NCI-H748 treated with DMSO at 0.1 percent for 48 hours (cell line): ENCODE measurements around the gene EXOC3L2.

ENCODE experiments used
- DNase-seq: peaks from one replicate; lab custom pipeline; 2025; lab: John Stamatoyannopoulos, UW

EXOC3L2 gene

DNA sequence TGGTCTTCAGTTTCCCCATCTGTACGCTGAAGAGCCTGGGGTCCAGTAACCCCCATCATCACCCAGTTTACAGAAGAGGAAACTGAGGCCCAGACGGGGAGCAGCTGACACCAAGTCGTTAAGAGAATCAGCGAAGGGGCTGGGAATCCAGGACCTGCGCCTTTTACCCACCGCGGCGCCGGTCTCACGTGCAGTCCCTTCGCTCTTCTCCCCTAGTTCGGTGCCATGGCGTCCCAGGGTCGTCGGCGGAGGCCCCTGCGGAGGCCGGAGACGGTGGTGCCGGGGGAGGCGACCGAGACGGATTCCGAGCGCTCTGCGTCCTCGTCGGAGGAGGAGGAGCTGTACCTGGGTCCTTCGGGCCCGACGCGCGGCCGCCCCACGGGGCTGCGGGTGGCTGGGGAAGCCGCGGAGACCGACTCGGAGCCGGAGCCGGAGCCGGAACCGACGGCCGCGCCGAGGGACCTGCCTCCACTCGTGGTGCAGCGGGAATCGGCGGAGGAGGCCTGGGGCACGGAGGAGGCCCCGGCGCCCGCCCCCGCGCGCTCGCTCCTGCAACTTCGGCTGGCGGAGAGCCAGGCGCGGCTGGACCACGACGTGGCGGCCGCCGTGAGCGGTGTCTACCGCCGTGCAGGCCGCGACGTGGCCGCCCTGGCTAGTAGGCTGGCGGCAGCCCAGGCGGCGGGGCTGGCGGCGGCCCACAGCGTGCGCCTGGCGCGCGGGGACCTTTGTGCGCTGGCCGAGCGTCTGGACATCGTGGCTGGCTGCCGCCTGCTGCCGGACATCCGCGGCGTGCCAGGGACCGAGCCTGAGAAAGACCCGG lies 65.9 kb downstream of the EXOC3L2 start:
- no peak for DNase-seq

DNA sequence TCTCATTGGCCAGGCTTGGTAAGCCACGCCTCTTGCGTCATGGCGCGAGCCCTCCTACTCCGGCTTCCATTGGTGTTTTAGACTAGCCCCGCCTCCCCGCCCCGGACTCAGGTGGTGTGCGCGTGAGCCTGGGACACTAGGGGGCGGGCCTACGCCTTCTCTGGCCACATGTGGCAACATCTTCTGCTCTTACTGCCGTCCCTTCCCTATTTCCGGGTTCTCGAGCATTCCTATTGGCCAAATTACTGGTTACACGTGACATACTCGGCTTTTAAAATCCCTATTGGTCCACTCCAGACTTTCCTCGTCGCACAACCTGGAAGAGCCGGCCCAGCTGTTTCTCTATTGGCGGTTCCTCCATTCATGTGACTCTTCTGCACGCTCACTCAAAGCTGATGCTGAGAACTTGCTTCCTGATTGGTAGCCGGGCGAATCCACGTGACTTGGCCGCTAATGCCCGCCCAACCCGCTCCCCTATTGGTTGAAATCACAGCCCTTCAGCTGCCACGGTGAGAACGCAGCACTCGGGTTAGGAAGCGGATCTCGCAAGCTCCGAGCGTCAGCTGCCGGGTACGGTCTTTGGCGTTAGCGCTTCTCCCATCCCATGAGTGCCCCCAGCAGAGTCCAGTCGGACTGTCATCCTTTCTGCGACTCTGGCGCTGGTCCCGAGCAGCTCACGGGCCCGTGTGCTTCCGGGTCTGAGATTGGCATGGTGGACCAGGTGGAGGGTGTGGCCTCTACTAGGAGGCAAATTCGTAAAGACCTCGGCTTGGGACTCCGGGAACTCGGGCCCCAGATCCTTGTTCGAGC lies 66.7 kb downstream of the EXOC3L2 start, which contains the start of gene BLOC1S3:
TSS of gene BLOC1S3 (plus strand) at position 523 of the 810 bp plus-strand sequence. CDS start 513 bp downstream, outside the sequence.
- peak; percentile 100 for DNase-seq

DNA sequence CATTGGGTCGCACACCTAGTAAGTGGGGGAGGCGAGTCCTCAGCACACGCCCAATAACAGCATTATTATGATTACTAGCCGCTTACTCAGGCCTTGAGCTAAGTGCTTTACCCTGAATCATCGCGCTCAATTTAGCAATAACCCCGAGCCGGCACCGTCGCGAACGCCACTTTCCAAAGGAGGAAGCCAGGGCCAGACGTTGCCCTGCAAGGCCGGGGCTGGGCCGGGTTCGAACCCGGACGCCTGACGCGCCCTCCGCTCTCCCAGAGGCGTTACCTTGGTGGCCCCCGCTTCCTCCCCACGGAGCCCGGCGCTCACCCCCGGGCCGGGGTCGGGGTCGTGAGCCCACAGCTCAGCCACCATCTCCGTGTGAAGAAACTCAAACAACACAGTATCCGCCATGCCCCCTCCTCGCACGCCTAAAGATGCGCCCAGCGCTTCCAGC lies 67.4 kb downstream of the EXOC3L2 start, which contains the start of gene TRAPPC6A:
TSS of gene TRAPPC6A (minus strand) at position 421 of the 445 bp plus-strand sequence. CDS start at position 402, 19 bp downstream.
- no peak for DNase-seq

DNA sequence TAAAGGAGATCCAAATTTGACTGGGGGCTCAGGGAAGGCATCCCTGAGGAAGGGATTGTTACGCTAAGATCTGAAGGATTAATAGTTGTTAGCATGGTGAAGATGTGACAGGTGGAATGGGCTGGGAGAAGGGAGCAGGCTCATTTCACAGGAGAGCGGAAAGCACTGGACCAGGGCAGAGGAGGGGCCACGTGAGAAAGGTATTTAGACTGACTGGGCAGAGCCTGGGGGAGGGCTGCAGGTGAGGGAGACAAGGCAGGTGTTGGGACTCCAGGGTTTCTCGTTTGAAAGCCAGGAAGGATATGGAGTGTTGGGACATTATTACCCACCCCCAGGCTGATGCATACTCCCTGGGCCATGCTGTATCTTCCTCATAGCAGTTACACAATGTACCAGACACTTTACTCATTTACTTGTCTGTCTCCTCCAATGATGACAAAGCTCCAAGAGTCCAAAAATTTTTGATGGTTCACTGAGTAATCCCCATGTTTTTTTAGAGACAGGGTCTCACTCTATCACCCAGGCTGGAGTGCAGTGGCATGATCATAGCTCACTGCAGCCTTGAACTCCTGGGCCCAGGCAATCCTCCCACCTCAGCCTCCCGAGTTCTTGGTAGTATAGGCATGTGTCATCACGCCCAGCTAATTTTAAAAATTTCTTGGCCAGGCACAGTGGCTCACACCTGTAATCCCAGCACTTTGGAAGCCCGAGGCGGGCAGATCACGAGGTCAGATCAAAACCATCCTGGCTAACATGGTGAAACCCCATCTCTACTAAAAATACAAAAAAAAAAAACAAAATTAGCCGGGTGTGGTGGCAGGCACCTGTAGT lies 69.5 kb downstream of the EXOC3L2 start:
- DNase-seq, result no peak

DNA sequence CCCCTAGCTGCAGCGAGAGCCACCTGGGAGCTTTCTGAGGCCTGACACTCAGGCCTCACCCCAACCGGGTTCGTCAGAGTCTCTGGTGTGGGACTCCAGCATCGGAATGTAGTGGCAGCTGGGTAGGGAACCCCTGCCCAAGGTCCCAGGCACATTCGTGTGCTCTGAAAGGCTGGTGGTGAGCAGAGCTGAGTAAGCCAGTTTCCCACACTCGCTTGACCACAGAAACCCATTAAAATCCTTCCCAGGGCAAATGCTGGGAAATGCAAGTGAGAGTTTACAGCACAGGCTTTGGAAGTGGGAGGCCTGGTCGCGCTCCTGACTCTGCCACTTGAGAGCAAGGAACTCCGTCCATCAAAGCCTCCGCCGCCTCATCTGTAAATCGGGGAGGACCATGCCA lies 71.4 kb downstream of the EXOC3L2 start:
- DNase-seq, result no peak

DNA sequence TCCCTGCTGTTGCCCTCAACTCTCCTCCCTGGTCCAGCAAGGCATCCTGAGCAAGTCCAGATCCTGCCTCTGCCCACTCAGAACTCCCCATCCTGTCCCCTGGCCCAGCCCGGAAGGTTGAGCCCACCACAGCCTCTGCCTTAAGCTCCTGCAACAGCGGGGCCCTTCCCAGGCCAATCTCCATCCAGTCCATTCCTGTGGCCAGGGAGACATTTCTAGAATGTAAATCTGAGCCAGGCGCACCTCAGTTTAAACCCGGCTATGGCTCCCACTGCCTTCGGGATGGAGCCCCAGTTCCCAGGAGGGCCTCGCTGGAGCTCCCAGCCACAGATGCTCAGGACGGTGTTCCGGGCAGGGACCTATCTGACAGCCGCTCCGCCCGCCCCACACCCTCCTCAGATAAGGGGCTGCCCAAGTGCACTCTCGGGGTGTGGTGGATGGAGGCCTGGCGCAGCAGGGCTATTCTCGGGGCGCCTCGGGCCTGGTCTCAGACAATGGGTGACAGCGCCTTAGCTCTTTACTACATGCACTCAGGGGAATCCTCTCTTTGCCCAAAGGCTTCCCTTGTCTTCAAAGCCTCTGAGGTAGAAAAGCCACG lies 72.5 kb downstream of the EXOC3L2 start:
- DNase-seq, result no peak

DNA sequence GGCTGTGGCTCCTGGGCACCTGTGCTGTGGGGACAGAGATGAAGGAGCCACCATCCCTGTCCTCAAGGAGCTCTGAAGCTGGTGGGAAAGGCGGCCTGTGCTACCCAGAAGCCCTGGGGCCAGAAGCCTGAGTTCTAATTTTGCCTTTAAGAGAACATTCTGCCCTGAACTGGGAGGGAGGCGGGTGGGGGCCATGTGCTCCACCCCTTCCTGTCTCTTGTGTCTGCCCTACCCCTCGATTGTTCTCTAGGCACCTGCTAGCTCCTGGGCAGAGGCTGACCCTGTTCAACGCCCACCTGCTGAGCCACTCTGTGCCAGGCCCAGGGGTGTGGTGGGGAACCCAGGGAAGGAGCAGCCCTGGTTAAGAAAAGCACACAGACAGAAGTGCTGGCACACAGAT lies 73.0 kb downstream of the EXOC3L2 start:
- no peak for DNase-seq

DNA sequence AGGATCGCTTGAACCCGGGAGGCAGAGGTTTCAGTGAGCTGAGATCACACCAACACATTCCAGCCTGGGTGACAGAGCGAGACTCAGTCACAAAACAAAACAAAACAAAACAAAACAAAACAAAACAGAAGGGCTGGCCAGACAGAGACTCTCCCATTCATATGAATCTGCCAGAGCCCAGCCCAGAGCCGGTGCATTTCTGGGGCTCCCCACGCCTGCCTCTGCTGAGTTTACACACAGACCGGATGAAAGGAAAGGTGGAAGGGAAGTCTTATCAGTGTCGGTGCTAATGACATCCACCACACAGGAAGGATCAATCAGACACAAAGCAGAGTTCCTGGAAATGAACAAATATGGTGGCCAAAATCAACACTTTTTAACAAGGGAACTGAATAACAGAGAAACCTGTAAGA lies 74.0 kb downstream of the EXOC3L2 start:
- no peak for DNase-seq

DNA sequence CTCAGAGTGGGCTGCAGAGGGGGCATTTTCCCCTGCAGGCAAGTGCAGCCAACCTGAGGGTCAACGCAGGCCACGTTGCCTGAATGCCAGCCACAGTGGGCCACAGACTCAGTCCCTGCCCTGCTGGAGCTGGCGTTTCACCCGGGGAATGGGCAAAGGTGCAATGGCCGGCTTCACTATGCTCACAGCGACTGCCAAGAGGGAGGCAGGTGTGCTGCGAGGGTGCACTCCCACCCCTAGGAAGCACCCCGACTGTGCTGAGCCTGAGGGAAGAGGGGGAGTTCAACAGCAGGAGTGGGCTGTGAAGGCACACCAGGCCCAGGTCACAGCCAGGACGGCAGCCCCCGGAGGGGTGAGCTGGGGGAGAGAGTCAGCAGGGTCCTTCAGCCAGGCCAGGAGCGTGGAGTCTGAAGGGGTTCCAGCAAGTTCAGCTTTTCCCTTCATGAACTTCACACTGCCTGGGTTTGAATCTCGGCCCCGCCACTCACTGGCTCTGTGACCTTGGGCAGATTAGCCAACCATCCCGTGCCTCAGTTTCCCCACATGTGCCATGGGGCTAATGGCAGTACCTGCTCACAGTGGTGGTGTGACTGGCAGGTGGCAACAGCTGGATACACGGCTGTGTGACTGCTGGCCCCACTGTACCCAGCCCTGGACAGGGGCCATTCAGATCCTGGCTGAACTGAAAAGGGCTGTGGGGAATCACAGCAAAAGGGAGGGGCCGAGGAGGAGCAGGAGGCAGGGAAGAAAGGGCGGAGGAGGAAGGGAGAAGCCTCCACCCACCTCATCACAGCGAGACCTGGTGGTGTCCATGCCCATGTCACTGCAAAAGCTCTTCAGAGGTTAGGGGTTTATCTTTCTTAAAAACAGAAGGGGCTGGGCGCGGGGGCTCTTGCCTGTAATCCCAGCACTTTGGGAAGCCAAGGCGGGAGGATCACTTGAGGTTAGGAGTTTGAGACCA lies 74.8 kb downstream of the EXOC3L2 start:
- DNase-seq, result no peak

DNA sequence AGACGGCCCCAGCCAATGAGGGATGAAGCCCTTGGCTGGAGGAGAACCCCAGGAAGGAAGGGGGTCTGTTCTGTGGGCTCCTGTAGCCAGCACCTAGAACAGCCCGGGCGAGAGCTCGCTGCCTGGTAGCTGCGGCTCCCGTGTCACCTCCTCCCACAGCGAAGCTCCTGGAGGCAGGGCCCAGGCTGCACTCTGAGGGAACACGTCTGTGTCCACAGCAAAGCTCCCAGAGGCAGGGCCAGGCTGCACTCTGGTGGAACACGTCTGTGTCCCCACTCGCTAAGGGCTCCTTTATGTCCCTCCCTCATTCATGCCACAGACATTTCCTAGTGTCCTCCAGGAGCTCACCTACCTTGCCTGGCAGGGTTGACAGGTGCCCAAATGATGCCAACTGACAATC lies 75.6 kb downstream of the EXOC3L2 start:
- no peak for DNase-seq

DNA sequence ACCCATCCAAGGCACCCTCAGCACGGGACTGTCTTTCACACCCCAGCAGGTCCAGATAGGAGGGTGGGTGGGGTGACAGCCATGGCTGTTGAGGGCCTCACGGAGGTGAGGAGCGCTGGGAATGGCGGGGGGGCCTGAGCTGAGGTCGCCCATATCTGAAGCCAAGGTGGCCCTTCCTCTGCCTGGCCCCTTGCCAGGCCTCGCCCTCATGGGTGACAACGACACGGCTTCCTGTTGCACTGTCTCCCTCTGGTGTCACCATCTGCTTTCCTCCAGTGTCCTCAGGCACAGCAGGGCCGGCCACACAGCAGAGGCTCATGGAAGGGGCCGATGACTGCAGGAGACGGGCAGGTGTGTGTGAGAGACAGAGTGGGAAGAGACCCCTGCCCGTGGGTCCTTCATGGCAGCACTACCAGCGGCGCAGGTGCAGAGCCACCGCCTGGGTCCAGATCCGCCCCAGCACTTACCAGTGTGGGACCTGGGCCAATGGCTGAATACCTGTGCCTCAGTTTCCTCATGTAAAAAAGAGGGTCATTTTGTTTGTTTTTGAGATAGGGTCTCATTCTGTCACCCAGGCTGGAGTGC lies 76.3 kb downstream of the EXOC3L2 start:
- DNase-seq, result no peak

DNA sequence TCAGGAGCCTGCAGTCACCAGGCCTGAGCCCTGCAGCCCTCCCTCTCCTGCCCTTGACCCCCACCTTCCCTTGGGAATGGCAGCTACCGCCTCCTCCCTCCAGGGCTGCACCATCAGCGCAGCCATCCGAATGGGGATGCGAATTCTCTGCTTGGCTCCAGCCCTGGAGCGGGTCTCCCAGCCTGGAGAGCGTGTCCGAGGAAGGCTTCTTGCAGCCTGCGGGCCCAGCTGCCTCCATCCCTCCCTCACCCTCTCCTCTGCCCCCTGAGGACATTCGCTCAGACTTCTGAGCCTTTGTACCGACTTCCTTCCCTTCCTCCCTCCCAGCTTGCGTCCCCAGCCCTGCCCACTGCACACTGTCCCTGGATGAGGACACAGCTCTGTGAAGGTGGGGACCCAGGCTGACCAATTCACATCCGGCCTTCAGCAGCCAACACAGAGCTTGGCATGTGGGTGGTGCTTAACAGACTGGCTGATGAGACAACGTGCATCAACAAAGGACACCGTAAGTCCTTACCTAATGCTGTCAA lies 78.4 kb downstream of the EXOC3L2 start:
- DNase-seq, result no peak

DNA sequence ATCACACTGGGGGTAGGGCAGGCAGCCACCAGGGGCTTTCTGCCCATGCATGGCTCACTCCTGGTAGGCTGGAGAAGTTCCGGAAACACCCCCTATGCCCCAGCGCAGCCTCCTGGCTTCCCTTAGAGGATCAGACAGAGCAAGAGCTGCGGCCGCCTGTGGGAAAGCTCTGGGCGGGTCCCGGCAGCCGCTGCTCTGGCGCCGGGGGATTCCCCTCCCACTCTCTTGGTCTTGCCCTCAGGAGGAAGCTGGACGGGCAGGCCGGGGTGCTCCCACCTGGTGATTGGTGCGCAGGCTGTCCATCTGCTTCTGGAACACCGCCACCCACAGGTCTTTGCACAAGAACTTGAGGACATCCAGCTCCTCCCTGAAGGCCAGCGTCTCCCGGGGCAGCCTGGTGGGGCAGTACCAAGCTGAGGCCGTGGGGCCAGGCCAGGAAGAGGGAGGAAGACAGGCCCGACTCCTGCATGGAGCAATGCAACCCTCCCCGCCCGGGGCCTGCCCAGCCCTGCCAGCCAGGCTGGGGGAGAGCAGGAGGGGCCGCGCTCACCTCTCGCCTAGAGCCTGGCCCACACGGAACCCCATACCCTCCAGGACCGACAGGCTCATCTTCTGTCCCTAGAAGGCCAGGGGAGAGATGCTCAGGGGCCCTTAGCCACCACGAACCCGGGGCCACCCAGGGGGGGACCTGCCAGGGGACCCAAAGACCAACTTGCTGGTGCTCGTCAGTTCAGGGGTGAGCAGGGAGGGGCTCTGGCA lies 80.5 kb downstream of the EXOC3L2 start:
- no peak for DNase-seq

DNA sequence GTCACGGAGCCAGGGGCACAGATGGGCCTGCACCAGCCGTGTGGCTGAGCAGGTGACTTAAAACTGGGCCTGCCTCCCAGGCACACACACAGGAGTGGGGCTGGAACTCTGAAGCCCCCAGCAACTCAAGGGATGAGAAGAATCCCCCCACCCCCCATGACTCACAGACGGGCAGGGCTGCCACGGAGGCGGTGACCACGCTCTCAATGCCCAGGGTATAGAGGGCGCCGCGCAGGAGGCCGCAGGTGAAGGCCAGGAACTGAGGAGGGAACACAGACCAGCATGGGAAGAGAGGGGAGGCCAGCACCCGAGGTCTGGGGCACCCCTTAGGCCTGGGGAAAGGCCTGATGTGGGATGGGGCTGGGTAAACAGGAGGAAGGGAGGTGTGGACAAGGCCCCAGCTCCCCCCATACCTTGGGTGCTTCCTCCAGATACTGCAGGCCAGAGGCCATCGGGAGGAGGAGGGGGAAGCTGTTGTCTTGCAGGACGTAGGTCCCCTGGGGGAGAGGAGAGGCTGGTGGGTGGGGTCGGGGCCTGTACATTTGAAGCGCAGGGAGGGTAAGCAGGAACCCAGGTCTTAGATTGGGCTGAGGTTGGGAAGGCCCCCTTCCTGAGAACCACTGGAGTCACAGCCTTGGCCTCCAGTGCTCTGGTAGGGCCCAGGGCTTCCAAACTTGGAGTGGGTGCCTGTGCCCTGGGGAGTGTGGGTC lies 81.3 kb downstream of the EXOC3L2 start:
- no peak for DNase-seq

DNA sequence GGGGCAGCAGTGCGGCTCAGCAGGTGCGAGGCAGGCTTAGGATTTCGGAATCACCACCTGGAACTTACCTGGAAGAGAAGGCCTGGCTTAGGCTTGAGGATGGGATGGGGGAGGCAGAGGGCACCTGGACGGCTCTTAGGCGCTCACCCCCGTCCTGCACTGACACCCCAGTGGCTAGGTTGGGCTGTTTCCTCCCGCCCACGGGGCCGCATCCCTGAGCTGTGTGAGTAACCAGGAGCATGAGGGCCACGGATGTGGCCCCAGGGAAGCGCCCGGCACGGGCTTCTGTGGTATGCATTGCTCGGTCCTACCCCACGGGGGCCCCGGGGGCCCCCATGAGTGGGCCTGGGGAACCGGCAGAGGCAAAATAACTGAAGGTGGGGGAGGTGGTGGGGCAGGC lies 82.1 kb downstream of the EXOC3L2 start:
- no peak for DNase-seq

DNA sequence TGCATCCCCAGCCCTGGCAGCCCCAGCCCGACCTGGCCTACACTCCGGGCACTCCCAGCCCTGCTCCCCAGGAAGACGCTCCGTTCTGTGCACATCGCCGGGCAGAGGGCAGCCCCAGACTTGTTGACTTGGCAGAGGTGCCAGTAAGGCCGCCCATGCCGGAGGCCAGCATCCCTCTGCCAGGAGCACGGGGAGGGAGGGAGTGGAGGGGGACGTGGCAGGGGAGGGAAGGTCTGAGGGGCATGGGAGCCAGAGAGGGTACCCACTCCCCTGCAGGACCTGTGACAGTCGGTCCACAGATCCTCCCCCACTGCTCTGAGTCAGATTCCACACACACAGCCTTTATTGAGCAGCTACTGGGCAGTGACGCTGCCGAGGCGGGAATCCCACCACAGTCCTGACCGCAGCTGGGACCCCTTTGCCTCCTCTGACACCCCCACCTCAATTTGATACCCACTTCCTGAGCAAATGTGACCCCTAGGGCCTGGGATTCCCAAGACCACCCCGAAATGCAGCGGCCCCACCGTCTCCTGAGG lies 82.5 kb downstream of the EXOC3L2 start:
- DNase-seq, result no peak
